Measurements from ENCODE around the gene TIFAB.
A peak's percentile ranks its signal among the peaks of the same experiment; 100 is the strongest.

The TIFAB gene

DNA sequence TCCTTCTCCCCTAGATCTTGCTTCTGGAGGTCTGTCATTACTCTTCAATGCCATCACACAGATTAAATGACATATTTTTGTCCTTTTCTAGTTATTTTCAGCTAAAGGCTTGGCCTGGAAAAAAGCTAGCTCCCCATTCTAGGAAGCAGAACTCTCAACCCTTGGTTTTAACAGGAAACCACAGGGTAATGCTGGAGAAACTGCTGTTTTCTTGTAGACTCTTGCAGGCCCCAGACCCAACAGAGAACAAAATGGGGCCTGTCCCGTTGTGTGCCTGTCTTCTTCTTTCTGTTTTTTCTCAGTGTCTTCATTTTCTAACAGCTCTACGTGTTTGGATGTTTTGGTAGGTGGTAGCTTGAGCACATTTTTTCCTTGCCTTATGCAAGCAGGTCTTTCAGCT is 26.5 kb downstream of the TIFAB start:
- DNase-seq (ENCODE audit: low spot score) = no peak

DNA sequence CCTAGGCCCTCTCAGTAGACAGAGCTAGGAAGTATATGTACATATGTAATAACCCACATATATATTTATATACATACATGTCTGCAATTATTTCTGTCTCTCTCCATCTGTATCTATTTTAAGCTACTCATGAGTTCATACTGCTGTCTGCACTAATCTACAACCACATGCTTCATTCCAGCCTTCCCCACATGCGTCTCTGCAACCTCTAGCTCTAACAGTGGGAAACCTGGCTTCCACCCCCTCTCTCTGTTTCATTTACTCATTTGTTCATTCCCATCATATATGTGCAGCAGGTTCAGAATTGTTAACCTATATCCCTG is 28.3 kb downstream of the TIFAB start:
- no peak for DNase-seq (ENCODE audit: low spot score)

DNA sequence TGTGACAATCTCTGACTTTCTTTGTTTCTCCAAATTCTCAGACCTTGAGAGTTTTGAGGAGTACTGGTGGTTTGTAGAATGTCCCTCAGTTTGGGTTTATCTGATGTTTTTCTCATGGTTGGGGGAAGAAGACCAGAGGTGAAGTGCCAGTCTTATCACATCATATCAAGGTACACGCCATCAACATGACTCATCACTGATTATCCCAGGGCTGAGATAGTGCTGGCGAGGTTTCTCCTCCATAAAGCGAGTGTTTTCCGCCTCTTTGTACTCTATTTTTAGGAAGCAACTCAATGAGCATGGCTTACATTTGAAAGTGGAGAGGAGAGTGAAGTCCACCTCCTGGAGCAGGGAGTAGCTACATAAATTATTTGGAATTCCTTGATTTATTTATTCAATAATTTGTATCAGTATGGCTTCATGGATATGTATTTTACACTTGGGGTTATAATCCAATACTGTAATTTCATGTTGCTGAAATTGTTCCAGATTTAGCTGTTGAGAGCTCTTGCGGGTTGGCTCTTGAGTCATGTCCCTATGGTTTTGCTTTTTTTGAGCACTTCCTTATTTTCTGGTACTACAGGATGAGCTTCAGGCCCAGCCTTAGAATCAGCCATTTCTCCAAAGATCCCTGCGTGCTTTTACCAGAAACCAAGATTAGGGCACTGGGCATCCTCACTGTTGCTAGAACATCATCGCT is 28.9 kb downstream of the TIFAB start:
- no peak for DNase-seq (ENCODE audit: low spot score)

DNA sequence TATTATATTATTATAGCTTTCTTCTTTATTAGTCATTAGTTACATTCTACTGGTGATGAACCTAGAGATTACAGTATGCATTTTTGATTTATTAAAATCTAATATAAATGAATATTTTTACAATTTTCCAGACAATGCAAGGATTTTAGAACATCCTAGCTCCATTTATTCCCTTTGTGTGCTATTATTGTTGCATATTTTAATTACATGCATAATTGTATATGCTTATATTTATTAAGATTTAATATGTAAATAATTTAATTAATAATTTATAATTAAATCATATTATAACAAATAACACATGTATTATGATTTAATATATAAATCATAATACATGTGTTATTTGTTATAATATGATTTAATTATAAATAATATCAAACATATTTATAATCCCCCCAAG is 29.7 kb downstream of the TIFAB start:
- no peak for DNase-seq (ENCODE audit: low spot score)

DNA sequence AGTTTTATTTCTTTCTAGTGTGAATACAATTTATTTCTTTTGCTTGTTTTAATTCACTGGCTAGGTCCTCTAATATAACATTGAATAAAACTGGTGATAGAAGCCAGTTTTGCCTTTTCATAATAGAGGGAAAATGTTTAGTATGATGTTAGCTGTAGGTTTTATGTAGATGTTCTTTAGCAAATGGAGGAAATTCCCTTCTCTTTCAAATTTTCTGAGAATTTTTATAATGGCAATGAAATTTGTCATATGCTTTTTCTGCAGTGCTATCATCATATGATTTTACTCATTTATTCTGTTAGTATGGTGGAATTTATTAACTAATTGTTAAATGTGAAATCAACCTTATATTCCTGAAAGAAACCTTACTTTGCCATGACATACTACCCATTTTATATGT is 35.1 kb downstream of the TIFAB start:
- DNase-seq (ENCODE audit: low spot score) = no peak

DNA sequence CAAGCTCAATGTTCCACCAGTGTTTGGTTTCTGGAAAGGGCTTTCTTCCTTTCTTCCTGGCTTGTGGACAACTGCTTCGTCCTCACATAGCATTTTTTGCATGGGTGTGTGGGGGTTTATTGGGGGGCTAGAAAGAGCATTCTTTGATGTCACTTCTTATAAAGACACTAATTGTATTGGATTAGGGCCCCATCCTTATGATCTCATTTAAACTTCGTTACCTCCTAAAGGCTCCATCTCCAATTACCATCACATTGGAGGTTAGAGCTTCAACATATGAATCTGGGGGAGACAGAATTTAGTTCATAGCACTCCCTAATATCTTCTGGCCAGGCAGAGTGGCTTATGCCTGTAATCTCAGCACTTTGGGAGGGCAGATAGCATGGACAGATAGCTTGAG is 47.1 kb downstream of the TIFAB start:
- no peak for DNase-seq (ENCODE audit: low spot score)

DNA sequence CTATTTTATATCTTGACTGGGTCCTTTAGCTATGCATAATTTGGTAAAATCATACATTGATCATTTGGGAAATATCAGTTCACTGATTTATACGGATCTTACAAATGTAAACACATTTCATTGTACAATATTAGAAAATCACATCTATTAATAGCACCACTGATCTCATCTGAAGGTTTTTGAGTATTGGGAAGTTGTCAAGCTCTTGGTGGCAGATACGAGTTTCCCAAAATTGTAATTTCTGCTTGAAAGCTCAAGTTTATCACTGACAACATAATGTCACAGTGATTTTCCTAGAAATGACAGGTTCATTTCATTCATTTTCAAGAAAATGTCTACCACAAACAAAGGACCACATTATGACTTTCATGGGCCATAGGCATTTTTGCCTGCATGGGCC is 50.1 kb downstream of the TIFAB start:
- no peak for DNase-seq (ENCODE audit: low spot score)

DNA sequence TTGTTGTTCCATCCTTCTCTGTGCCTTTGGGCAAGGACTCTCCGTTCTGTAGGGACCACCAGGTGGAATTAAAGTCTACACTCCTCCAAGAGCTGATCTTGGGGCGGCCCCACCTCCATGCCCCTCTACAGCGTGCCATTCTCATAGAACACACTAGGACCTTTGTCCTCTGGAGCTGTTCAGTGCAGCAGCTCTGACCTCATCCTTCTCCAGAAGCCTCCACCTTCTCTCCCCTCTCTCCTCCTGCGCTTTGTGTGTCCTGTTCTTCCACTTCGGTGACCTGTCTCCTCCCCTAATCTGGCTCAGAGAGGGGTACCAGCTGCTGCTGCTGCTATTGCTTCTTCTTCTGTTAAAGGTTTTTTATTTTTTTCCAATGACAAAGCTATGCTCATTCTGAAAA is 51.3 kb downstream of the TIFAB start:
- peak; percentile 56 for DNase-seq (ENCODE audit: low spot score)

DNA sequence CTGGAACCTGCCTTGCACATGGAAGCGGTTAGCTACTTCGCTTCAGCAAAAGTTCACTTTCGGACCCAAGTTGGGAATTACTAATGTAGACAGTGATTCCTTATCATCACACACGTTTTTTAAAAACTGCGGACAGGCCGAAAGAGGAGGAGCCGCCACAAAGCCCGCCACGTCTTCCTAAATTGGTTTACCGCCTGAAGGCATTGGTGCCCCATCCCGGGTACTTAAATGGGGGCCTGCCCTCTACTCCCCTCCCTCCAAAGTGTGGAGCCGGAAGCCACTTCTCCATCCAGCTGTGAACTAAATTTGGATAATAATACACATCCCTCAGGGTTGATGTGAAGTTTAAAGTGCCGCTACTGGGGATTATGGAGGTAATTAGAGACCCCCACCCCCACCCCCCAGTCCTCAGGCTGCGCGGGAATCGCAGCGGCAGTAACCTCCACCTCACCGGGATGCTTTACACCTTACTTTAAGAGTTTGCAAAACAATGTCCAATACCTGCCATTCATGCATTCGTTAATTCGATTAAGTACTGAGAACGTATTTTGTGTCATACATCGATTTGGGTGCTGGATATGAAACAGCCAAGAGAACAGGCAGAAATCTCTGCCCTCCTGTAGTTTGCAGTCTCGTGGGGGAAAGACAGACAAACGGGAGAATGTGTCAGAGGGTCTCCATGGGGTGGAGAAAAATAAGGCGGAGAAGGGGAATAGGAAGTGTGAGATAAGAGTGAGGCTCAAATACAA is 52.2 kb downstream of the TIFAB start:
- DNase-seq (ENCODE audit: low spot score) = no peak

DNA sequence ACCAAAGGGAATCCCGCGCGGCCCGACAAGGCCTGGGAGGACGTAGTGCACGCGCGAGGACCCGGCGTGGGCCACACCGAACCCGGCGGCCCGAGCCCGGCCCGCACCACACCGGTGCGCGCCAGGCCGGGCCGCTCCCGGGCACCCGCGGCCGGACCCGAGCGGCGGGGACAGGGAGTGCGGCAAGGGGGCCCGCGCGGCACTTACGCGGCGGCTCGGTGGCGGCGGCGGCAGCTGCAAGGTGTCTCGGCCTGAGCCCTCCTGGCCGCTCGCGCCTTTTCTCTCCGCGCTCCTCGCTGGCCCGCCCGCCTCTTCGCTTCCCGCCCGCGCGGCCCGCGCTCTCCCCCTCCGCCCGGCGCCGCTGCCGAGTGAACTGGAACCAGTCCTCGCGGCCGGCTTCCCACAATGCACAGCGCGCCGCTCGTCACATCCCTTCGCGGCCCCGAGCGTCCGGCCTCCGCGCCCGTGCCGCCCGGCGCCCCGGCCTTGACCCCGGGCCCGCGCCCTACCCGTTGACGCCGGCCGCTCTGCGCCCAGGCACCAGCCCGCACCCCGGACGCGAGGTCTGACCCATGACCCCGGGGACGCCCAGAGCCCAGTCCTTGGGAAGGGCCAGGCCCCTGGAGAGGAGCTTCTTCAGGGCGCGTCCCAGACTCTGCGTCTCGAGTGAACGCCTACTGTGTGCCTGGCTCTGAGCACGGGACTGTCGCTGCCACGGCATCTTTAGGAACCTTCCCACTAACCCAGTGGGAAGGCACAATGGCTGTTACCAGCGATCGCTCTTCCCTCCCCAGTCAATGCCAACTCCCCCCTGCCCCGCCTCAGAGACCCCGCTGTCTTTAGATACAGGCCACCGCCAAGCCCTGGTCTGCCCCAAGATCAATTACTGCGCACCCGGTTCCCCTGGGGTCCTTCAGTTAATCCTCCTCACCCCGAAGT is 53.0 kb downstream of the TIFAB start, which contains the start of gene MACROH2A1:
MACROH2A1 (minus strand) TSS at position 377 of the 939 bp plus-strand sequence. CDS start 10,138 bp downstream, outside the sequence.
- peak; percentile 82 for DNase-seq (ENCODE audit: low spot score)

DNA sequence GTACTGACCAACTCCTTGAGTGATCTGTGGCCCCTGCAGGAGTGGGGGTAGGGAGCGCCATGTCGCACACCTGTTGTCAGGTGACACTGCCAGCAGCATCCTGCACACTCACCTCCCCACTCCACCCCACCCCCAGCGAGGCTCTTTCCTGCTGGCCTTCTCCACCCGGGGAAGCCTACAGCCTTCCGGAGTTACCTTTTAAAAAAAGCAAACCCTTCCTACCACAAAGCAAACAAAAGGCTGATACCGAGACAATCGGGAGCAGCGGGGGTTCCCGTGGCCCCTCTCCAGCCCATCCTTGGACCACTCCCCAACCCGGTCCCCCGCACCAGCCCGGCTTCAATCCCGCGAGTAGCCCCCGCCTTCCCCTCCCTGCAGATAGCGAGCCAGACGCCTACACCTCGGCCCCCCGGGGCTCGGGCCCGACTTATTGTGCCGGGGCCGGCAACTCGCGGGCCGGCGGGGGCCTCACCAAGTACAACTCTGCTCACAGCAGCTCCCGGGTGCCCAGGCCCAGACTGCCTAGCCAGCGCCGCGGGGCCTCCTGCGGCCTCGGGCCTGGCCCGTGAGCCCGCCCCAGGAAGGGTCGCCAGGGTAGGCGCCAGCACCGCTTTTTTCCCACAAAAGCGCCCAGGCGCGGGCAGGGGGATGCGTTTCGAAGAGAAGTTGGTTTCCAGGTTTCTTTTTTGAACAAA is 53.8 kb downstream of the TIFAB start:
- no peak for DNase-seq (ENCODE audit: low spot score)
